GM19099 (cell line): ENCODE data around the gene LOXL3.
A peak's percentile ranks its signal among the peaks of the same experiment; 100 is the strongest.

Experiments used
- POLR2A ChIP-seq: IDR thresholded peaks from 3 replicates; pipeline ENCODE4 v1.6.1; 2011; ENCODE audit warnings: low read depth; ENCODE audit not compliant: insufficient read length; ENCODE audit errors: extremely low read depth

Gene LOXL3

DNA sequence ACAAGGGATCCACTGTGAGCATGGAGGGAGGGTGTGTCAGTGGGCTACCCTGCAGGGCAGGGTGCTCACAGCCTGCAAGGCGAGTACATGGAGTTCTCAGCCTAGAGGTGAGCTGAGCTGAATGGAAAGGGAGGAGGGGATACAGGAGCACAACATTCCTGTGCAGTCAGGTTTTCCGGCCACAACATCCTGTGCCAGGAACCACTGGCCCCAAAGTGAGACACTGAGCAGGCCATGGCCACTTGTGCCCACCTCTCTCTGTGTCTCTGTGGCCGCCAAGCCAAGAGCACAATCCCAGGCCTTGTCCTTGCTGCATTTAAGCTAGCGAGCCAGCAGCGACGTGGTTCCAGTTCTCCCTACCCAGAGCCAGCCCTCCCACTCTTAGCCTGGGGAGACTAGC lies 6.8 kb upstream of the LOXL3 start:
- no peak for TF ChIP-seq POLR2A

DNA sequence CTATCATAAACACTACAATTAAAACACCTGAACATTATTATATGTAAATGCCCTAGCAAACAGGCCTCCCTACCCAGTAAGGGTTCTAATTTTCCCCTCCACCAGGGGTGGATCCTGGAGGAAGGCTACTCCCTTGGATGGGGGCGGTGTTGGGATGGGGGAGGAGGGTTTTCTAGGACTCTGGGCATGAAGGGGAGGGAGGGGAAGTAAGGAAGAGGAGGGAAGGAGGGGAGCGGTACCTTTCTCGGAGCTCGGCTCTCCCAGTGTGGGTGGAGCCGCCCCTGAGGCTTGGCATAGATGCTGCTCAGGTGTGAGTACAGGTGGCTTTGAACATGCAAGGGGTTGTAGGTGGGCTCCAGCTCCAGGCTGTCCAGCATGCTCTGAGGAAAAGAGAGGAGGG lies 6.2 kb upstream of the LOXL3 start:
- no peak for TF ChIP-seq POLR2A

DNA sequence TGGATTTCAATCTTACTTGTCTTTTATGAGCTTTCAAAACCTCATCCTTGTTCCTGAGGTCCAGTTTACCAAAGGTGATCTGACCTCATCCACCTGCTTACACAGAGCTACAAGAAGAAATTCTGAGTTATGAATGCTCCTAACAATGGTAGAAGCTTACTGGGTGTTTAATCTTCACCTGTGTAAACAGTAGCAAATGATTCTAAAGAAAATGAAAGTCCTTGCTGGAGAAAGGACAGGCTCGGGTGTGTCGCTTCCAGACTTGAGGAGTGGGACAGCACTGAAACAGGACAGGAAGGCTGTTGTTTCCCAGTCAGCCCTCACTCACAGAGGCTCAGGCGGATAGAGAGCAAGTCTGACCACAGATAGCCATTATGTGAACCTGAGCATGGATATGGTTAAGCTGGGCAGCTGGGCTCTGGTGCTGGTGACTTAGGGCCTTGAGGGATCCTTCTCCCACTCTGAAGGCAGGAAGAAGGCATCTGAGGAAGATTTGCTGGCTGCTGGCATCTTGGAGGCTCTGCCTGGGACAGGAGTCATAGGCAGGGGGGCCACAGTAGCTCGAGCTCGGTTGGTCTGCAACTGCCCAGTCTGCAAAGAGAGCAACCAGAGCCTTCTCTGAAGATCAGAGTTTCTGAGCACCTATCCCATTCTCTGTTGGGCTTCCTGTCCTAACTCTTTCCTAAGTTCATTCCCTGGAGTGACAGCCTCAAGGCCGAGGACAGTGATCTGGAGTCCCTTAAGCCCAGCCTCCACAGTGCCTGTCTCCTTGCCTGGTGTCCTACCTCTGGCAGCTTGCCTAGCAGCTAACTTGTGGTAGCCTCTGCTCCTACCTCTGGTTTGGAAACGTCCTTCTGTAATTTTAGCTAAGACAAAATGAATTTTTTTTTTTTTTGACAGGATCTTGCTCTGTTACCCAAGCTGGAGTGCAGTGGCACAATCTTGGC lies 4.8 kb upstream of the LOXL3 start:
- TF ChIP-seq POLR2A = peak; percentile 34

DNA sequence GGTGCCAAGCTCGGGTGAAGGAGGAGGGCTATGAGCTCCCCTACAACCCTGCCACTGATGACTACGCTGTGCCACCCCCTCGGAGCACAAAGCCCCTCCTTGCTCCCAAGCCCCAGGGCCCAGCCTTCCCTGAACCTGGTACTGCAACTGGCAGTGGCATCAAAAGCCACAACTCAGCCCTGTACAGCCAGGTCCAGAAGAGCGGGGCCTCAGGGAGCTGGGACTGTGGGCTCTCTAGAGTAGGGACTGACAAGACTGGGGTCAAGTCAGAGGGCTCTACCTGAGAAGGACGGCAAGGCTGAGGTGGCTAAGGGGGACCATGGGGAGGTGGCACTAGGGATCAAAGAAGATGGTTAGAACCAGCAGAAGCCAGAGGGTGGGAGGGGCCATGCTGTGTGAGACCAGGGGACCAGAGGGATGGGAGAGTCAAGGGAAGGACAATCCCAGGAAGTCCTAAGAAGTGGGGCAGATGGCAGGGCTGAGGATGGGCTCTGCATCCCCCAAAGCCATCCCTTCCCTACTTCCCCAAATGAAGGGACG lies 3.2 kb upstream of the LOXL3 start:
- no peak for TF ChIP-seq POLR2A

DNA sequence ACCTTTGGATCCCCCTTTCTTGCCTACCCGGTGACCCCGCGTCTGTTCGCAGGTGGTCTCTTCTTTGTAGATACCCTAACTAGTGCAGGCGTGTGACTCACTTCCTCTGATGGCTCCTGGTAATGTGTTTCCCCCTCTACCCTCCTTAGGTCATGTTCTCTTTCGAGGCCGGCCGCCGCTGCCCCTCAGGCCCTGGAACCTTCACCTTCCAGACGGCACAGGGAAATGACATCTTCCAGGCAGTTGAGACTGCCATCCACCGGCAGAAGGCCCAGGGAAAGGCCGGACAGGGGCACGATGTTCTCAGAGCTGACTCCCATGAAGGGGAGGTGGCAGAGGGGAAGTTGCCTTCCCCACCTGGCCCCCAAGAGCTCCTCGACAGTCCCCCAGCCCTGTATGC lies 2.4 kb upstream of the LOXL3 start:
- TF ChIP-seq POLR2A = peak; percentile 4

DNA sequence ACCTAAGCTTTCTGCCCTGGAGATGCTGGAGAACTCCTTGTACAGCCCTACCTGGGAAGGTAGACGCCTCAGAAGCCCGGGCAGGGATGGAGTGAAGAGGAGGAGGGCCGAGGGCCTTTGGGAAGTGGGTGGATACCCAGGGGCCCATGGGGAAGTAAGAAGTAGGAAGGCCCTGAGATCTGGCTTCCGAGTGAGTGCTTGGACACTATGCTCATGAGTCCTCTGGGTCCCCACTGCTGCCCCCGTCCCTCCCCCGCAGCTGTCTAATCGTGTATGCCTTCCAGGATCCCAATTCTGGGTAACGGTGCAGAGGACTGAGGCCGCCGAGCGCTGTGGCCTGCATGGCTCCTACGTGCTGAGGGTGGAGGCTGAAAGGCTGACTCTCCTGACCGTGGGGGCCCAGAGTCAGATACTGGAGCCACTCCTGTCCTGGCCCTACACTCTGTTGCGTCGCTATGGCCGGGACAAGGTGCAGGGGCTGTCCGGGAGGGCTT lies 1.9 kb upstream of the LOXL3 start:
- peak; percentile 5 for TF ChIP-seq POLR2A

DNA sequence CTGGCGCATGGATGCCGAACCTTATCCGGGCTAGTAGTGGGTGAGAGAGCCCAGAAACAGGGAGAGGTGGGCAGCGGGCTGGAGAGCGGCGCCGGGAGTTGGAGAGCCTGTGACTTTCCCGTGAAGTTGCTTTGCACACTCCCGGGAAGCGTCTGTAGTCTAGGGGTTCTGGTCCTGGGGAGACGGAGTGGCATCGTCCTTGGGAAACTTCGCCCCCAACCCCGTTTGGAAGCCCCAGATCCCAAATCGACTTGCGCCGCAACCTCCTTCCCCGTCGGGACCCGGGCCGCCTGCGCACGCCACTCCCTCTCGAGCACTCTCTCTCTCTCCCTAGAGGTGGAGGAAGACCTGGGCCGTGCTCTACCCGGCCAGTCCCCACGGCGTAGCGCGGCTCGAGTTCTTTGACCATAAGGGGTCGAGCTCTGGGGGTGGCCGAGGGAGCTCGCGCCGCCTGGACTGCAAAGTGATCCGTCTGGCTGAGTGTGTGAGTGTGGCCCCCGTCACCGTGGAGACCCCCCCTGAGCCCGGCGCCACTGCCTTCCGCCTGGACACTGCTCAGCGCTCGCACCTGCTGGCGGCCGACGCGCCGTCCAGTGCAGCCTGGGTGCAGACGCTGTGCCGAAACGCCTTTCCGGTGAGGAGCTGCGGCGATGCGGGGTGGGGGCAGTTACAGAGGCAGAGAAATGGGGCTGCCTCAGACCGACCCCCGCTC lies 1.2 kb upstream of the LOXL3 start:
- TF ChIP-seq POLR2A = peak; percentile 26

DNA sequence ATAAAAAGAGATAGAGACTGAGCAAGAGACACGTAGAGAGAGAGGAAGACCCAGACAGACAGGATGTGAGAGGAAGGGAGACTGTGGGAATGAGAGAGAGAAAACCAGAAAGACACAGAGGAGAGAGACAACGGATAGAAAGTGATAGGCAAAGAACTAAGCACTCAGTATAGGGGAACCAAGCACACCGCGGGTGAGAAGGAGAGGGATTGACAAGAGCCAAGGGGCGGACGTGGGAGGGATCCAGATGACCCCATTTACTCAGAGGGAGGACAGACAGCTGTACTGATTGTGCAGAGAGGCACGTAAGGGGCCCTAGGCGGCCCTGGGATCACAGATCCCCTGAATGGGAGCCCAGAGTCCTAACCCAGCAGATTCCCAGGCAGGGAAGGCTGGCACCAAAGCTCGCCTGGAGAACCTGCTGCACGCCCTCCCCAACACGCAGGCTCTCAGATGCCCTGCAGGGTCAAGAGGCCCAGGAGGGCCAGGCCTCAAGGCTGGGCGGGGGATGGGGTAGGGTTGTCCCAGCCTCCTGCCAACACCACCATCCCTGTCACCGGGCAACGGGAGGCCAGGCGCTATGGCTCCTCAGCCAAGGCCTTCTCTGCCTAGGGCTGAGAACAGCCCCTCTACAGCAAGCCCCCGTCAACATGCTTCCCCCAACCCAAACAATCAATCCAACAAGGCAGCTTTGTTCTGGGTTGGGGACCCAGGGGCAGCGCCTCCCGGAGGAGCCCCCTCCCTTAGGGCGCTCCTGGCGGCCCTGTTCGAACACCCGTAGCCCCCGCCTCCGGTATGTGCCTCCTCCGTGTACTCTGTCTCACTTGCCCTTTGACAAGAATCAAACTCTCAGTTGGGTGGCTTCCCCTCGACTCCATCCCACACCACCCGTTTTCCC lies 579 bp downstream of the LOXL3 start:
- TF ChIP-seq POLR2A = peak; percentile 37

DNA sequence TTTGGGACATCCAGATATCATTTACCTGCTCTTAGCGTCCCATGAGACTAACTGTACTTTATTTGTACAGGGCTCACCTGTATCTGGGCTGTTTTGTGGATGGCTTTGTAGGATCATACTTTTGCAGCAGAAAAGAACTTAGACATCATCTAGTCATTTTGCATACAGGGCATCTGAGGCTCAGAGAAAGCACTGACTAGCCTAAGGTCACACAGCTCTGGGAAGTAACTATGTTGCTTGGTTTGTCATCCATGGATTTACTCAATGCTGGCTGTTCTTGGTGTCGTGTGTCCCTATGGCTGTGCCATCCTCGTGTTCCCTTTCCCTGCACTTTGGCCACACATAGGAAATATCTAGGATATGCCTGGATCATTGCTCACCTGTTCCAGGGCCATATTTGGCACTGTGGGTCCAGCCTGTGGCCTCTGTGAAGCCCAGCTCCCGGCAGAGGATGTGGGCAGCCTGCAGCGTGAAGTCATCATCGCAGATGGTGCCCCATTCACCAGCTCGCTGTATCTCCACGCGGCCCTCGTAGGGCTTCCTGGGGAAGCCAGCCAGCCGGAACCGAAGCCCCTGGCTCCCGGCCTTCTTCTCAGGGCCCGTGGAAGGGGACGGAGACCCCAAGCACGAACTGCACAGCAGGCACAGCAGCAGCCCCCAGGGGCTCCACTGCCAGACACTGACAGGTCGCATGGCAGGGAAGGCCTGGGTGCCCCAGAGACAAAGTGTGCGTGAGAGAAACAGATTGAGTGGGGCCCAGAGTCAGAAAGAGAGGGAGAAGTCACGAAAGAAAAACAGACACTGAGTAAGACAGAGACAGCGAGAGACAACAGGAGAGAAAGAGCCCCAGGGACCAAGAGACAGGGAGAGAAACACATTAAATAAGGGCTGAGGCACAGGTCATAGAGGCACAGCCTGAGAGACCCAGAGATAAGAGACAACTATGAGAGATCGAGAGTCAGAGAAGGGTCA lies 1.5 kb downstream of the LOXL3 start:
- no peak for TF ChIP-seq POLR2A

DNA sequence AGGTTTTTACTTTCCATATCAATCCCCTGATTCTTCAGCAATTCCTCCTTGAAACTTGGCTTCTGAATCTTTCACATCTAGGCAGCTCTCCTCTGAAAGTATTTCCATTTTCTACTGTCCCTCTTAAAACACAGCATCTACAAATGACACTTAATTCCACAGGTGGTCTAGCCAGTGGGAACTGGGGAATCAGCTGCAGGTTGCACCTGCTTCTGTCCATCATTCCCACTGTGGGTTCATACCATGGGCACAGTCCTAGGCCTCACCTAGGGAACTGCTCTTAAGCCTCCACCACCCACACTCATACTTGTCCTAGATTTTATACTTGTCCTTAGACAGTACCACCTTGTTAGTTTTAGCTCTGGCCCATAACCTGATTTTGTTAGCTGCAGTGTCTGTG lies 2.2 kb downstream of the LOXL3 start:
- peak; percentile 13 for TF ChIP-seq POLR2A

DNA sequence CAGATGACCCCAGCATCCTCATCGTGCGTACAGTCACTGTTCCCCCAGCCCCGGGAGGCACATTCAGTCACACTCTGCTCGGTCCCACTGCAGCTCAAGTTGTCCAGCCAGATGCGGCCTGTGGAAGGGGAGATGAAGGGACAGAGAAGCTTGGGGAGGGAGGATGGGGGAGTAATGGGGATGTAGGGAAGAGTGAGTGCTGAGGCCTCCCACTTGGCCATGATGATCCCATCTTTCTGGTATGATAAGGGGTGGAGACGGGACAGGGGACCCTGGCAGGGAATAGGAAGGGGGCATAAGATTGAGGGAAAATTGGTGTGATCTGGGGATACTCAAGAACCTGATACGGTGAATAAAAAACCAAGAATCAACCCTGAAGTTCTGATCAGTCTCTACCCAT lies 3.5 kb downstream of the LOXL3 start:
- no peak for TF ChIP-seq POLR2A

DNA sequence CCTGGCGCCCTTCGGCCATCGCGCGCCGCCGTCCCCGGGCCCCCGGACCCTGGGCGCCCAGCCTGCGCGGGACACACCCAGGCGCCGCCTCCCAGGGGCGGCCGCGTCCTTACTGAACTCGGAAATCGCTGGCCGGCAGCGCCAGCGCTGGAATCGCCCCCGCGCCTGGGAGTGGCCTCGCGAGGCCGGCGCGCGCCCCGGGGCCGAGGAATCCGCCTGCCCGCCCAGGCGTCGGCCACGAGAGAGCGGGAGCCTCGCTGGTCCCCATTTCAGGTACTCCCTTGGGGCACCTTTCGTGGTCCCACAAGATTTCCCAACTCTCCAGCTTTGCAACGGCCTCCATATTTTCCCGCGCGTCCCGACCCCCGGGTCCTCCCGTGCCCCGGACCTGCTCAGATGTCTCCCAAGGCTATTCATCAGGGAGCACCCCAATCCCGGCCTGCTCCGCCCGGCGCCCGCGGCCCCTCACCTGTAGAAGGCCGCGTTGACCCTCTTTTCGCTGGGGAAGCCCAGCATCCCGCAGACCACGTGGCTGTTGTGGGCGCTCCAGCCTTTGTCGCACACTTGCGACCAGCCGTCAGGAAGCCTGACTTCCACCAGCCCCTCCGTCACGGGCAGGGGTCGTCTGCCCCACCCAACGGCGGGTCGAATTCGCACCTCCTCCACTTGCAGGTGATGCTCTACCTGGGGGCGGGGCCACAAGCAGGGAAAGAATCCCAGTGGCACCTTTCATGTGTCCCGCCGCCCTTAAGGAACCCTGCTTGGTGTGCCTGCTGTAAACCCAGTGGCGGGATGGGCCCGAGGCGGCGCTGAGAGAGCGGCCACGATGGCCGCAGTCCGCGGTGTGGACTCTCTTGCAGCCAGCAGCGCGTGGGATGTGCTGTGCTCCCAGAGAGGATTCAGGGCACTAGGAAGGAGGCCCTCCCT lies 4.6 kb downstream of the LOXL3 start:
- peak; percentile 57 for TF ChIP-seq POLR2A
